ENCODE results near the gene TMEM41B. TPM values are rescaled to one million over a fixed set of nuclear protein-coding genes. Genes with fewer than 3 reads are reported as not detected.
A peak's percentile ranks its signal among the peaks of the same experiment; 100 is the strongest.
"Not testable (repeated sequence)": the region's sequence is repeated elsewhere in the genome, so short reads cannot be mapped to it uniquely, and the experiment has no call there.

Gene TMEM41B
- total RNA-seq, 2 donors from 2014 or later = 19.1 to 34.8 TPM

DNA sequence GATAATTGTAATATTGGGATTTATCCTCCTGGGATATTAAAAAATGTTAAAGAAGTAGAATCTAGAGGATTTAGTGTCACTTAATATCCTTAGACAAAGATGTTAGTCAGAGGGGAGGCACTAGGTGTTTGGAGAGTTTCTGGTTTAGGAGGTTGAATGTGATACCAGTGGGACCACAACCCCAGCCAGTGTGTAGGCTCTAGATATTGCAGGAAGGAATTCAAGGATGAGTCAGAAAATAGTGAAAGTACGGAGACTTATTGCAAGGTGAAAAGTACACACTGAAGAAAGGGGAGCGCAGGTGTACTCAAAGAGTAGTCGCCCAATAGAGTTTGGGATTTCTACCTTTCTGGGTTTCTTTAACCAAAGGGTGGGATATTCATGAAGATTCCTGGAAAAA lies 5.7 kb upstream of the TMEM41B start:
- TF ChIP-seq, protein P1, sequence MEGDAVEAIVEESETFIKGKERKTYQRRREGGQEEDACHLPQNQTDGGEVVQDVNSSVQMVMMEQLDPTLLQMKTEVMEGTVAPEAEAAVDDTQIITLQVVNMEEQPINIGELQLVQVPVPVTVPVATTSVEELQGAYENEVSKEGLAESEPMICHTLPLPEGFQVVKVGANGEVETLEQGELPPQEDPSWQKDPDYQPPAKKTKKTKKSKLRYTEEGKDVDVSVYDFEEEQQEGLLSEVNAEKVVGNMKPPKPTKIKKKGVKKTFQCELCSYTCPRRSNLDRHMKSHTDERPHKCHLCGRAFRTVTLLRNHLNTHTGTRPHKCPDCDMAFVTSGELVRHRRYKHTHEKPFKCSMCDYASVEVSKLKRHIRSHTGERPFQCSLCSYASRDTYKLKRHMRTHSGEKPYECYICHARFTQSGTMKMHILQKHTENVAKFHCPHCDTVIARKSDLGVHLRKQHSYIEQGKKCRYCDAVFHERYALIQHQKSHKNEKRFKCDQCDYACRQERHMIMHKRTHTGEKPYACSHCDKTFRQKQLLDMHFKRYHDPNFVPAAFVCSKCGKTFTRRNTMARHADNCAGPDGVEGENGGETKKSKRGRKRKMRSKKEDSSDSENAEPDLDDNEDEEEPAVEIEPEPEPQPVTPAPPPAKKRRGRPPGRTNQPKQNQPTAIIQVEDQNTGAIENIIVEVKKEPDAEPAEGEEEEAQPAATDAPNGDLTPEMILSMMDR (IDR thresholded peaks at IDR 0.05) = no peak
- no peak for DNase-seq (ENCODE audit: low spot score)
- H3K9me3 ChIP-seq = no peaks in the 10 kb centered on the region
- no peak overlapping the region for H3K4me3 ChIP-seq
- peaks cover 0 to 3% of the 10 kb centered on the region in 2 donors for H3K4me1 ChIP-seq (ENCODE audit: control insufficient read depth in 1 of 2, low read depth in 2 of 2)
- H3K27me3 ChIP-seq (replicated peaks; ENCODE audit: insufficient read depth) = no peaks in the 10 kb centered on the region
- ATAC-seq (ENCODE audit: insufficient number of reproducible peaks, low FRiP score, low read depth) = no peak
- H3K36me3 ChIP-seq = no peaks in the 10 kb centered on the region
- no peak overlapping the region for H3K27ac ChIP-seq

DNA sequence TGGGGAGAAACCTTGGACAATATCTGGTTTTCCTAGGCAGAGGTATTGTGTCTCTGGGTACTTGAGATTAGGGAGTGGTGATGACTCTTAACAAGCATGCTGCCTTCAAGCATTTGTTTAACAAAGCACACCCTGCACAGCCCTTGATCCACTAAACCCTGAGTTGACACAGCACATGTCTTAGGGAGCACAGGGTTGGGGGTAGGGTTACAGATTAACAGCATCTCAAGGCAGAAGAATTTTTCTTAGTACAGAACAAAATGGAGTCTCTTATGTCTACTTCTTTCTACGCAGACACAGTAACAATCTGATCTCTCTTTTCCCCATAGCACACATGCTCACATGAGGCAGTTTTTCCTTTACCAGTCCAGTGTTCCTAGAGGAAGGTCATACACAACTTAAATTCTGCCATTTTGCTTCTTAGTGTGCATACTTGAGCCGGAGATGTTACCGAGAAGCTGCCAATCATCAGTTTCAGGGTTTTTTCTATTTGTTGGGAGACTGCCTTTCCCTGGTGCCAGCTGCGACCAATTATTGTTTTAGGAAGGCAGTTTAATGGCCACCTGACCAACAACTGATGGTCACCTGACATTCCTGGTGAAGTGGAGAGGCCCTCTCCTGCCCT lies 5.1 kb upstream of the TMEM41B start:
- not testable (repeated sequence) for H3K36me3 ChIP-seq; H3K9me3 ChIP-seq; H3K27me3 ChIP-seq (replicated peaks; ENCODE audit: insufficient read depth); H3K4me3 ChIP-seq; H3K27ac ChIP-seq; H3K4me1 ChIP-seq (ENCODE audit: control insufficient read depth in 1 of 2, low read depth in 2 of 2); ATAC-seq (ENCODE audit: insufficient number of reproducible peaks, low FRiP score, low read depth); DNase-seq (ENCODE audit: low spot score)

DNA sequence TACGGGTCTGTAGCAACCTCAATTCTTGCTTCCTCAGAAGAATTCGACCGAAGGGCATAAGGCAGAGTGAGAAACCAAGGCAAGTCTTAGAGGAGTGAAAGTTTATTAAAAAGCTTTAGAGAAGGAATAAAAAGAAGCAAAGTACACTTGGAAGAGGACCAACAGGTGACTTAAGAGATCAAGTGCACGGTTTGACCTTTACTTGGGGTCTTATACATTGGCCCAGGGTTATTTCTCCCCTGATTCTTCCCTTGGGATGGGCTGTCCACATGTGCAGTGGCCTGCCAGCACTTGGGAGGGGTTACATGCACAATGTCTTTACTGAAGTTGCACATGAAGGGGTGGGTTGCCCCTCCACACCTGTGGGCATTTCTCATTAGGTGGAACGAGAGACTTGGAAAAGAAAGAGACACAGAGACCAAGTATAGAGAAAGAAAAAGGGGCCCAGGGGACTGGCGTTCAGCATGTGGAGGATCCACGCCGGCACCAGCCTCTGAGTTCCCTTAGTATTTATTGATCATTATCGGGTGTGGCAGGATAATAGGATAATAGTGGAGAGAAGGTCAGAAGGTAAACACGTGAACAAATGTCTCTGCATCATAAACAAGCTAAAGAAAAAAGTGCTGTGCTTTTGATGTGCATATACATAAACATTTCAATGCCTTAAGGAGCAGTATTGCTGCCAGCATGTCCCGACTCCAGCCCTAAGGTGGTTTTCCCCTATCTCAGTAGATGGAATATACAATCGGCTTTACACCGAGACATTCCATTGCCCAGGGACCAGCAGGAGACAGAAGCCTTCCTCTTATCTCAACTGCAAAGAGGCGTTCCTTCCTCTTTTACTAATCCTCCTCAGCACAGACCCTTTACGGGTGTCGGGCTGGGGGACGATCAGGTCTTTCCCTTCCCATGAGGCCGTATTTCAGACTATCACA lies 4.3 kb upstream of the TMEM41B start:
- H3K9me3 ChIP-seq; ATAC-seq (ENCODE audit: insufficient number of reproducible peaks, low FRiP score, low read depth); H3K4me3 ChIP-seq; H3K4me1 ChIP-seq (ENCODE audit: control insufficient read depth in 1 of 2, low read depth in 2 of 2); DNase-seq (ENCODE audit: low spot score); H3K27ac ChIP-seq; H3K27me3 ChIP-seq (replicated peaks; ENCODE audit: insufficient read depth); H3K36me3 ChIP-seq: not testable (repeated sequence)

DNA sequence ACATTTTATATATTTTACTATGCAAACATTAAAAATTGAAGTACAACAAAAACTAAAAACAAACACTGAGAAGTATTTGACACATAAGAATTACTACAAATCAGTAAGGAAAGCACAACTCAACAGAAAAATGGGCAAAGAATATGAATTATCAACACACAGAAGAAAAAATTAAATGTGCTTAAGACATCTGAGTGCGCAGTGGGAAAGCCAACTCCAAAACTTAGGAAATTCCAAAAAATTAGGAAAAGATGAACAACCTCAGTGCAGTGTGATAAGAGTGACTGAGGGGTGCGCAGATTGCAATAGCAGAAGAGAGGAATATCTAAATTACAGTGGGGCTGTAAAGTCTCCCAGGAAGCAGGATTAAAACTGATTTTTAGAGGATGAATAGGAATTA lies 1.9 kb upstream of the TMEM41B start:
- H3K36me3 ChIP-seq = no peaks in the 10 kb centered on the region
- ATAC-seq (ENCODE audit: insufficient number of reproducible peaks, low FRiP score, low read depth) (no peak), DNase-seq (ENCODE audit: low spot score) (no peak)
- no peaks in the 10 kb centered on the region for H3K27me3 ChIP-seq (replicated peaks; ENCODE audit: insufficient read depth)
- TF ChIP-seq, protein P1 (IDR thresholded peaks at IDR 0.05) = no peak
- no peaks in the 10 kb centered on the region for H3K9me3 ChIP-seq
- no peak overlapping the region for H3K4me3 ChIP-seq
- no peak overlapping the region for H3K27ac ChIP-seq
- H3K4me1 ChIP-seq (ENCODE audit: control insufficient read depth in 1 of 2, low read depth in 2 of 2) = peaks cover 10 to 15% of the 10 kb centered on the region in 2 donors

DNA sequence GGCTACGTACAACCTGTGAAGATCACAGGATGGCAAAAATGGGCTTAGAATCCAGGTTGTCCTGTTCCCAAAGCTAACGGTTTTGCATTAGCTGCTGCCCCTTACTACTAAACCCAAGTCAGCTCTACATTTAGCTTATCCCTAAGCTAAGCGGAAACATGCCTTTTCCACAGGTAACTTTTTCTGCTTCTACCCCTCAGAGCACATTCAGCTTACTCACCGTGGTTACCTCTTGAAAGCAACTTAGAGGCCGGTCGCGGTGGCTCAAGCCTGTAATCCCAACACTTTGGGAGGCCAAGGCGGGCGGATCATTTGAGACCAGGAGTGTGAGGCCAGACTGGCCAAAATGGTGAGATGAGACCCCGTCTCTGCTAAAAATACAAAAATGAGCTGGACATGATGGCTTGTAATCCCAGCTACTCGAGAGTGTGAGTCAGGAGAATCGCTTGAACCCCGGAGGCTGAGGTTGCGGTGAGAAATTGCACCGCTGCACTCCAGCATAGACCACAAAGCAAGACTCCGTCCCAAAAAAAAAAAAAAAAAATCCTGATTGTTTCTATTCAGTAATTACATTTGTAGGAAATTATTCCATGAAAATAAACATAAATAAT lies 790 bp upstream of the TMEM41B start:
- TF ChIP-seq, protein P1 (IDR thresholded peaks at IDR 0.05) = no peak

More for the DNA sequence above, 790 bp upstream of the TMEM41B start:
- DNase-seq (ENCODE audit: low spot score) (no peak), ATAC-seq (ENCODE audit: insufficient number of reproducible peaks, low FRiP score, low read depth) (no peak)
- Histone ChIP-seq H3K27me3 (replicated peaks; ENCODE audit: insufficient read depth) (no peaks in the 10 kb centered on the region), H3K4me3 (peak overlapping the region; percentile 97), H3K27ac (peak overlapping the region; percentile 72 to 80), H3K36me3 (no peaks in the 10 kb centered on the region), H3K4me1 (ENCODE audit: control insufficient read depth in 1 of 2, low read depth in 2 of 2) (peaks cover 10 to 15% of the 10 kb centered on the region in 2 donors), H3K9me3 (no peaks in the 10 kb centered on the region)
